ENCODE measurements around the gene ANO2.

DNA sequence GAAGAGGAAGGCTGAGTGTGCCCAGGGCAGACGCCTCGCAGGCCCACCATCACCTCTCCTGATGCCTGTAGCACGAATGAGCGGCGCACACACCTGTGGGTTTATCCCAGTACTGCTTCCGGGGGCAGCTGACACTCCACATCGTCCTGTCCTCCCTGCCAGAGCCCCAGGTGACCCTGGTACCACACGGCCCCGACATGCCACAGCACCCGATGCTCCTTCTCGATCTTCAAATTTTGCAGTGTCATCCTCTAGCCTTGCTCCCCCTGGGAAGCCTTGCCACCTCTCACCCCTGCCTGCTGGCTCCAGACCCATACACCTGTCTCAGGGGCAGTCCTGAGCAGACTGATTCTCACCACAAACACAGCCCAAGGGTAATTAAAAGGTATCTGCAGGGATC is 40.6 kb downstream of the ANO2 start:
- TF ChIP-seq, protein P1, sequence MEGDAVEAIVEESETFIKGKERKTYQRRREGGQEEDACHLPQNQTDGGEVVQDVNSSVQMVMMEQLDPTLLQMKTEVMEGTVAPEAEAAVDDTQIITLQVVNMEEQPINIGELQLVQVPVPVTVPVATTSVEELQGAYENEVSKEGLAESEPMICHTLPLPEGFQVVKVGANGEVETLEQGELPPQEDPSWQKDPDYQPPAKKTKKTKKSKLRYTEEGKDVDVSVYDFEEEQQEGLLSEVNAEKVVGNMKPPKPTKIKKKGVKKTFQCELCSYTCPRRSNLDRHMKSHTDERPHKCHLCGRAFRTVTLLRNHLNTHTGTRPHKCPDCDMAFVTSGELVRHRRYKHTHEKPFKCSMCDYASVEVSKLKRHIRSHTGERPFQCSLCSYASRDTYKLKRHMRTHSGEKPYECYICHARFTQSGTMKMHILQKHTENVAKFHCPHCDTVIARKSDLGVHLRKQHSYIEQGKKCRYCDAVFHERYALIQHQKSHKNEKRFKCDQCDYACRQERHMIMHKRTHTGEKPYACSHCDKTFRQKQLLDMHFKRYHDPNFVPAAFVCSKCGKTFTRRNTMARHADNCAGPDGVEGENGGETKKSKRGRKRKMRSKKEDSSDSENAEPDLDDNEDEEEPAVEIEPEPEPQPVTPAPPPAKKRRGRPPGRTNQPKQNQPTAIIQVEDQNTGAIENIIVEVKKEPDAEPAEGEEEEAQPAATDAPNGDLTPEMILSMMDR (IDR thresholded peaks at IDR 0.05; ENCODE audit: low read depth, low read length): no peak
- TF ChIP-seq POLR2A (IDR thresholded peaks at IDR 0.05; ENCODE audit: extremely low read depth, insufficient read length): no peak
- TF ChIP-seq, protein P2, sequence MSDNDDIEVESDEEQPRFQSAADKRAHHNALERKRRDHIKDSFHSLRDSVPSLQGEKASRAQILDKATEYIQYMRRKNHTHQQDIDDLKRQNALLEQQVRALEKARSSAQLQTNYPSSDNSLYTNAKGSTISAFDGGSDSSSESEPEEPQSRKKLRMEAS (IDR thresholded peaks at IDR 0.05; ENCODE audit: low read depth, low read length): no peak

Measured in NB4 (cell line).